Osteocyte (in vitro differentiated cells): ENCODE measurements around the gene COL15A1. TPM values are rescaled to one million over a fixed set of nuclear protein-coding genes. Genes with fewer than 3 reads are reported as not detected.

ENCODE experiments used
- DNase-seq: peaks from one replicate; pipeline ENCODE4 v3.0.0; 2021; ENCODE audit warnings: mixed read lengths; ENCODE audit not compliant: unreplicated experiment; ENCODE audit errors: extremely low spot score
- H3K27ac Mint-ChIP-seq: one replicate; pipeline ENCODE4 v1.8.0; 2021; ENCODE audit warnings: mild to moderate bottlenecking, mixed read lengths; ENCODE audit not compliant: unreplicated experiment
- H3K27me3 Mint-ChIP-seq: one replicate; pipeline ENCODE4 v1.8.0; 2021; ENCODE audit warnings: mixed read lengths; ENCODE audit not compliant: unreplicated experiment
- H3K36me3 Mint-ChIP-seq: one replicate; pipeline ENCODE4 v1.8.0; 2021; ENCODE audit warnings: mixed read lengths; ENCODE audit not compliant: unreplicated experiment
- H3K4me1 Mint-ChIP-seq: one replicate; pipeline ENCODE4 v1.8.0; 2021; ENCODE audit warnings: mixed read lengths; ENCODE audit not compliant: unreplicated experiment
- H3K4me3 Mint-ChIP-seq: one replicate; pipeline ENCODE4 v1.8.0; 2021; ENCODE audit warnings: mild to moderate bottlenecking, moderate library complexity, mixed read lengths; ENCODE audit not compliant: unreplicated experiment
- H3K9me3 Mint-ChIP-seq: one replicate; pipeline ENCODE4 v1.8.0; 2021; ENCODE audit warnings: mixed read lengths; ENCODE audit not compliant: unreplicated experiment
- CTCF ChIP-seq: fragments of 200-600 bp; sonication (generic); IDR thresholded peaks from 2 replicates; pipeline ENCODE4 v1.5.0; 2021; ENCODE audit warnings: antibody characterized with exemption, mild to moderate bottlenecking, moderate library complexity
- total RNA-seq: library from RNA; stranded (reverse); gene quantifications from 2 replicates; pipeline ENCODE4 v1.2.1, GENCODE V29; 2021

The COL15A1 gene
- total RNA-seq, 1 donor from 2014 or later, result 0.81 TPM

- Mint-ChIP-seq H3K27ac (no peak overlapping the region), H3K9me3 (no peaks in the 10 kb centered on the region), H3K4me1 (peaks cover 9% of the 10 kb centered on the region), H3K27me3 (peaks cover 11% of the 10 kb centered on the region), H3K36me3 (peaks cover 2% of the 10 kb centered on the region), H3K4me3 (no peak overlapping the region)
- no peak for DNase-seq
- no peak for TF ChIP-seq CTCF
Observed at GRCh38 chr9:99087462-99087861, 143.8 kb downstream of the COL15A1 start.

GRCh38 chr9:99090336-99091130, 146.8 kb downstream of the COL15A1 start:
- no peak for DNase-seq
- Mint-ChIP-seq H3K4me1 (peaks cover 9% of the 10 kb centered on the region), H3K36me3 (peaks cover 2% of the 10 kb centered on the region), H3K27me3 (peaks cover 5% of the 10 kb centered on the region), H3K27ac (no peak overlapping the region), H3K9me3 (no peaks in the 10 kb centered on the region), H3K4me3 (no peak overlapping the region)
- TF ChIP-seq CTCF, result no peak

GRCh38 chr9:99092643-99093491, 149.2 kb downstream of the COL15A1 start:
- no peak overlapping the region for H3K4me3 Mint-ChIP-seq
- TF ChIP-seq CTCF, result no peak
- H3K4me1 Mint-ChIP-seq, result no peaks in the 10 kb centered on the region
- DNase-seq, result no peak
- no peak overlapping the region for H3K27ac Mint-ChIP-seq
- H3K27me3 Mint-ChIP-seq, result peaks cover 18% of the 10 kb centered on the region
- no peaks in the 10 kb centered on the region for H3K9me3 Mint-ChIP-seq
- peaks cover 2% of the 10 kb centered on the region for H3K36me3 Mint-ChIP-seq

GRCh38 chr9:99093492-99093791, 149.7 kb downstream of the COL15A1 start:
- Mint-ChIP-seq H3K27me3 (peaks cover 18% of the 10 kb centered on the region), H3K9me3 (no peaks in the 10 kb centered on the region), H3K4me3 (no peak overlapping the region), H3K27ac (no peak overlapping the region), H3K4me1 (no peaks in the 10 kb centered on the region), H3K36me3 (peaks cover 2% of the 10 kb centered on the region)
- no peak for DNase-seq
- TF ChIP-seq CTCF, result no peak

GRCh38 chr9:99095565-99095964, 151.9 kb downstream of the COL15A1 start:
- no peak overlapping the region for H3K27ac Mint-ChIP-seq
- peaks cover 8% of the 10 kb centered on the region for H3K9me3 Mint-ChIP-seq
- H3K27me3 Mint-ChIP-seq, result peaks cover 18% of the 10 kb centered on the region
- H3K36me3 Mint-ChIP-seq, result peaks cover 4% of the 10 kb centered on the region
- no peak overlapping the region for H3K4me3 Mint-ChIP-seq
- no peak for DNase-seq
- no peaks in the 10 kb centered on the region for H3K4me1 Mint-ChIP-seq
- TF ChIP-seq CTCF, result no peak
